Right lobe of liver (tissue), 6 donors: ENCODE measurements around the gene INHBE. TPM values are rescaled to one million over a fixed set of nuclear protein-coding genes. Genes with fewer than 3 reads are reported as not detected.

Experiments used
- ATAC-seq, 4 donors: fragments of 200-7000 bp; cut with Tn5 transposase; one replicate each; pipeline ENCODE4 v1.9.1; 2020; ENCODE audit warnings: mild to moderate bottlenecking in 4 of 4, moderate library complexity in 4 of 4
- DNase-seq, 3 donors: peaks; one replicate each; pipeline ENCODE4 v3.0.0-alpha.2; 2020
- H3K27ac ChIP-seq, 3 donors: fragments of 200-600 bp; one replicate each; pipeline ENCODE4 v1.8.0; 2022
- H3K27me3 ChIP-seq, 2 donors: fragments of 200-600 bp; one replicate each; pipeline ENCODE4 v1.8.0; 2022
- H3K36me3 ChIP-seq, 4 donors: fragments of 200-600 bp; sonication (generic) in 1 of 4; one replicate each; pipeline versions ENCODE4 v1.5.1 to v1.8.0; 2017 to 2022; ENCODE audit warnings: control low read depth in 1 of 4
- H3K4me1 ChIP-seq, 4 donors: fragments of 200-600 bp; sonication (generic) in 1 of 4; one replicate each; pipeline versions ENCODE4 v1.5.1 to v1.8.0; 2017 to 2022; ENCODE audit warnings: control low read depth in 1 of 4
- H3K4me3 ChIP-seq, 3 donors: fragments of 200-600 bp; one replicate each; pipeline ENCODE4 v1.8.0; 2022
- H3K9me3 ChIP-seq, 4 donors: fragments of 200-600 bp; sonication (generic) in 1 of 4; one replicate each; pipeline versions ENCODE4 v1.5.1 to v1.8.0; 2017 to 2022; ENCODE audit warnings: control low read depth in 1 of 4
- CTCF ChIP-seq, 4 donors: fragments of 200-600 bp in 3 of 4; fragments of 450-650 bp in 1 of 4; IDR thresholded peaks; one replicate each; pipeline versions ENCODE4 v1.5.1 to v1.8.0; 2016 to 2022; ENCODE audit warnings: antibody characterized with exemption in 4 of 4, mild to moderate bottlenecking in 2 of 4
- POLR2A ChIP-seq: fragments of 450-650 bp; IDR thresholded peaks from one replicate; pipeline ENCODE4 v1.6.1; 2017; ENCODE audit warnings: antibody characterized with exemption, mild to moderate bottlenecking
- WGBS: methylation state at CpG from one replicate; pipeline ENCODE4 v1.1.6; 2018; ENCODE audit warnings: low coverage, low lambda C conversion rate; ENCODE audit not compliant: insufficient coverage; ENCODE audit errors: missing lambda C conversion rate; 5-methylcytosine and 5-hydroxymethylcytosine counted together
- intact Hi-C, 2 donors: fragments of 100-400 bp; cut with DNase I; formaldehyde crosslinking; loops; one replicate each; pipeline versions ENCODE4 v1.11.2 to v1.14.1; 2022
- total RNA-seq, 6 experiments: library from RNA; depleted of rRNA in 2 of 6; stranded (reverse); fragments of >200 nt in 2 of 6; fragmentation: NEBNext Ultra II Directional in 3 of 6; extraction: Animal tissue kit (Norgen Biotek cat#: 25700) in 3 of 6; gene quantifications; one replicate each; pipeline versions ENCODE4 v1.1.0 to v1.2.4, GENCODE V29; 2016 to 2023
- donor health status: DM: no; HTN: yes; CAD: no.
- donor health status: DM: no; HTN: no; CAD: no.
- donor health status: DM: no; HTN: no; CAD: no.
- donor health status: DM: no; HTN: yes; CAD: no.
- donor health status: DM: no; HTN: yes; CAD: no.

Gene INHBE
- total RNA-seq, 6 experiments from 2014 or later: 17.4 to 302 (median 150) TPM

DNA sequence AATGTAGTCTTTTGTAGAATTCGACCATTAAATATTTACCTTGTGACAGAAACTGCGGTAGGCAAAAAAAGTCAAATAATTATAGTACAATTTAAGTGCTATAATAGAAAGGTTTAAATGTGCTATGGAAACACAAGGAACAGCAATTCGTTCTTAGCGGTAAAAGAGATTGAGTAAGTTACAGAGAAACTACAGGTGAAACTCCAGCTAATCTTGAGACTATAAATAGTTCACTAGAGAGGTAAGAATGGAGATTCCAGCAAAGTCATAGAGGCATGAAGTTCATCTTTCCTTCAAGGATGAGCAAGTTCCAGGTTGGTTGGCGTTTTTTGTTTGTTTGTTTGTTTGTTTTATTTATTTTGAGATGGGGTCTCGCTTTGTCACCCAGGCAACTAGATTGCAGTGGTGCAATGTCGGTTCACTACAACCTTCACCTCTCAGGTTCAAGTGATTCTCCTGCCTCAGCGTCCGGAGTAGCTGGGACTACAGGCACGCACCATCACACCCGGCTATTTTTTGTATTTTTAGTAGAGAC lies 23.4 kb upstream of the INHBE start:
- Histone ChIP-seq H3K4me1 (peaks cover 0 to 45% (median under 1%) of the 10 kb centered on the region in 4 donors), H3K27ac (peak overlapping the region; percentile 88 to 96 (median 90)), H3K9me3 (no peaks in the 10 kb centered on the region), H3K4me3 (peak overlapping the region; percentile 46 to 69 (median 65)), H3K36me3 (no peaks in the 10 kb centered on the region), H3K27me3 (no peaks in the 10 kb centered on the region)
- DNase-seq (no peak), ATAC-seq (no peak)
- TF ChIP-seq POLR2A (no peak), CTCF (IDR thresholded peaks at IDR 0.05) (no peak)
- WGBS: 26% methylated on average over 11 of the region's 11 CpGs
- intact Hi-C loops: no loop called here

- Histone ChIP-seq H3K4me3 (peak overlapping the region in 1 of 3 donors; percentile 31), H3K4me1 (peaks cover 0 to 58% (median under 1%) of the 10 kb centered on the region in 4 donors), H3K9me3 (no peaks in the 10 kb centered on the region), H3K27me3 (no peaks in the 10 kb centered on the region), H3K36me3 (no peaks in the 10 kb centered on the region), H3K27ac (peak overlapping the region; percentile 58 to 90 (median 88))
- no peak for TF ChIP-seq POLR2A
- no peak for TF ChIP-seq CTCF (IDR thresholded peaks at IDR 0.05)
- DNase-seq (peak in 1 of 3 donors; percentile 9), ATAC-seq (no peak)
- intact Hi-C loops: no loop called here
- 76% methylated on average over 3 of the region's 3 CpGs for WGBS
These were observed 21.7 kb upstream of the INHBE start for GRCh38 chr12:57433370-57433769.

- 34% methylated on average over 8 of the region's 8 CpGs for WGBS
- Histone ChIP-seq H3K9me3 (no peaks in the 10 kb centered on the region), H3K4me3 (peak within 1 kb of the TSS; percentile 45 to 74 (median 48)), H3K27ac (peak within 1 kb of the TSS; percentile 88 to 90 (median 88)), H3K36me3 (no peaks in the 10 kb centered on the region), H3K27me3 (no peaks in the 10 kb centered on the region), H3K4me1 (peaks cover 0 to 64% (median 5%) of the 10 kb centered on the region in 4 donors)
- ATAC-seq: peak; percentile 56 to 75 (median 68)
- intact Hi-C loops: loop anchor here in 1 of 2 donors (2.0 kb wide), 1 partner anchor 20 kb away; the partner anchor contains the start of gene INHBE
- DNase-seq: peak; percentile 75 to 96 (median 90)
- peak; percentile 72 for TF ChIP-seq POLR2A
- no peak for TF ChIP-seq CTCF (IDR thresholded peaks at IDR 0.05)
These were observed 20.4 kb upstream of the INHBE start, which contains the start of gene INHBC for GRCh38 chr12:57434517-57435223. Gene INHBC (plus strand): TSS chr12:57434784. CDS start chr12:57434887, 103 bp downstream.

GRCh38 chr12:57435293-57435692 lies 19.8 kb upstream of the INHBE start:
- TF ChIP-seq POLR2A (peak; percentile 15), CTCF (IDR thresholded peaks at IDR 0.05) (no peak)
- Histone ChIP-seq H3K36me3 (no peaks in the 10 kb centered on the region), H3K27ac (peak overlapping the region; percentile 86 to 88 (median 88)), H3K9me3 (no peaks in the 10 kb centered on the region), H3K4me3 (peak overlapping the region; percentile 45 to 74 (median 48)), H3K4me1 (peaks cover 0 to 69% (median 5%) of the 10 kb centered on the region in 4 donors), H3K27me3 (no peaks in the 10 kb centered on the region)
- peak; percentile 1 to 22 (median 17) for ATAC-seq
- peak in 1 of 3 donors; percentile 45 for DNase-seq
- 29% methylated on average over 4 of the region's 4 CpGs for WGBS
- intact Hi-C loops: loop anchor here in 1 of 2 donors (2.0 kb wide), 1 partner anchor 20 kb away; the partner anchor contains the start of gene INHBE
